Activated CD8-positive, alpha-beta memory T cell treated with anti-CD3 and anti-CD28 coated beads, Interleukin-2, amount 50 U/mL, for 4 hours (primary cell): Measurements from ENCODE around the gene C1QL1.

Source experiments
- DNase-seq: peaks from one replicate; pipeline ENCODE4 v3.0.0-alpha.2; 2020

The C1QL1 gene

GRCh38 chr17:44968225-44969143 lies at the start of gene C1QL1:
Gene C1QL1 (minus strand): TSS chr17:44968303. CDS start chr17:44968048, 255 bp downstream.
- peak; percentile 90 for DNase-seq

- no peak for DNase-seq
These were observed 48.7 kb upstream of the C1QL1 start for GRCh38 chr17:45016823-45017222.

- DNase-seq = no peak
These were observed 48.1 kb upstream of the C1QL1 start for GRCh38 chr17:45016237-45016636.

GRCh38 chr17:45013021-45013997 lies 45.2 kb upstream of the C1QL1 start:
- DNase-seq = no peak

- no peak for DNase-seq
These were observed 43.7 kb upstream of the C1QL1 start for GRCh38 chr17:45011767-45012166.

GRCh38 chr17:45009676-45010467 lies 41.8 kb upstream of the C1QL1 start:
- no peak for DNase-seq

- DNase-seq = no peak
These were observed 40.1 kb upstream of the C1QL1 start for GRCh38 chr17:45008216-45008615.

GRCh38 chr17:45006927-45007461 lies 38.9 kb upstream of the C1QL1 start:
- no peak for DNase-seq

GRCh38 chr17:45005700-45006099 lies 37.6 kb upstream of the C1QL1 start:
- no peak for DNase-seq

GRCh38 chr17:45004388-45004787 lies 36.3 kb upstream of the C1QL1 start:
- DNase-seq = no peak

GRCh38 chr17:45003877-45004276 lies 35.8 kb upstream of the C1QL1 start:
- no peak for DNase-seq

- DNase-seq = no peak
These were observed 33.2 kb upstream of the C1QL1 start for GRCh38 chr17:45001310-45001709.

- DNase-seq = no peak
These were observed 31.3 kb upstream of the C1QL1 start for GRCh38 chr17:44999433-44999832.

GRCh38 chr17:44998646-44999045 lies 30.5 kb upstream of the C1QL1 start:
- DNase-seq = no peak

GRCh38 chr17:44997733-44998520 lies 29.8 kb upstream of the C1QL1 start:
- no peak for DNase-seq

GRCh38 chr17:44996304-44996703 lies 28.2 kb upstream of the C1QL1 start:
- no peak for DNase-seq

- DNase-seq = no peak
These were observed 27.4 kb upstream of the C1QL1 start for GRCh38 chr17:44995436-44996001.

- no peak for DNase-seq
These were observed 24.3 kb upstream of the C1QL1 start for GRCh38 chr17:44992242-44992939.

- DNase-seq = no peak
These were observed 22.9 kb upstream of the C1QL1 start for GRCh38 chr17:44990994-44991393.

GRCh38 chr17:44989552-44990138 lies 21.5 kb upstream of the C1QL1 start:
- DNase-seq = no peak
